Right renal cortex interstitium (tissue), 3 donors: ENCODE data around the gene TNFAIP8. TPM values are rescaled to one million over a fixed set of nuclear protein-coding genes. Genes with fewer than 3 reads are reported as not detected.

Source experiments
- polyA plus RNA-seq, 3 donors: library from polyadenylated mRNA; unstranded; fragments of 120-200 nt; gene quantifications; one replicate each; pipeline ENCODE4 v1.2.1, GENCODE V29; 2013; ENCODE audit not compliant: insufficient read length in 3 of 3

The TNFAIP8 gene
- polyA plus RNA-seq, 3 donors, result 24.0 to 29.9 (median 28.3) TPM

Other genes starting within 250 kb of the TNFAIP8 start
- 100 to 1,000 TPM; 218 to 244 (median 224) TPM for gene HSD17B4, start 96.5 kb downstream of the TNFAIP8 start, polyA plus RNA-seq